Measurements from ENCODE around the gene RSRC1. TPM values are rescaled to one million over a fixed set of nuclear protein-coding genes. Genes with fewer than 3 reads are reported as not detected.

Gene RSRC1
- total and polyA plus RNA-seq, 12 donors = 12.6 to 27.6 (median 21.4) TPM

- DNase-seq (no peak), ATAC-seq (no peak)
- intact Hi-C loops (cut with DNase I) = no loop called here
- 79 to 91% methylated on average over 1 of the region's 1 CpG for WGBS, 2 donors
- no peaks in the 10 kb centered on the region for H3K36me3 ChIP-seq
- H3K27me3 ChIP-seq = peaks cover 0 to 64% (median 42%) of the 10 kb centered on the region in 7 donors
- no peaks in the 10 kb centered on the region for H3K9me3 ChIP-seq
- H3K4me1 ChIP-seq = no peaks in the 10 kb centered on the region
- H3K27ac ChIP-seq = no peak overlapping the region
- no peak overlapping the region for H3K4me3 ChIP-seq
- no peak for TF ChIP-seq CTCF (IDR thresholded peaks at IDR 0.05)
Measured at GRCh38 chr3:158079599-158079998, 30.3 kb upstream of the RSRC1 start.

DNA sequence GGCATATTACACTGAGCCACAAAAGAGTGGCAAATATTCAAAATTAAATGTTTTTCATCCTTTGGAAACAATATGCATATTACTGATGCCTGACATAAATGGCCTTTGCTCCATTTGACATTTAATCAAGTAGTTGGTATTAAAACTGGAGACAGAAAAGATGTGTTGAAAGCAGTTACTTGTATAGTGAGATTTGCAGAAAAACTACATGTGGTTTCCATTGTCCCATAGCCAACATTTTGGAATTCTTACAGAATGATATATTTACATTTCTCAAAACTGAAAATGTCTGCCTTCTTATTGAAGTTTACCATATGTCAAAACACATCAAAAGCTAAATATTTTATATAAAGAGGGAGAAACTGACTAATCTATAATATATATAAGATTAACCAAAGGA, 25.2 kb upstream of the RSRC1 start:
- no peaks in the 10 kb centered on the region for H3K4me1 ChIP-seq
- H3K27me3 ChIP-seq = peaks cover 0 to 79% (median 76%) of the 10 kb centered on the region in 7 donors
- no peak overlapping the region for H3K27ac ChIP-seq
- no peak for TF ChIP-seq CTCF (IDR thresholded peaks at IDR 0.05)
- intact Hi-C loops (cut with DNase I) = no loop called here
- no peak for ATAC-seq
- no peaks in the 10 kb centered on the region for H3K9me3 ChIP-seq
- no peak for DNase-seq
- H3K4me3 ChIP-seq = no peak overlapping the region
- no peaks in the 10 kb centered on the region for H3K36me3 ChIP-seq

GRCh38 chr3:158085358-158085757, 24.5 kb upstream of the RSRC1 start:
- no peak for ATAC-seq
- no peaks in the 10 kb centered on the region for H3K9me3 ChIP-seq
- DNase-seq = no peak
- no peak overlapping the region for H3K27ac ChIP-seq
- no peaks in the 10 kb centered on the region for H3K36me3 ChIP-seq
- no peaks in the 10 kb centered on the region for H3K4me1 ChIP-seq
- intact Hi-C loops (cut with DNase I) = no loop called here
- H3K27me3 ChIP-seq = peaks cover 0 to 86% (median 83%) of the 10 kb centered on the region in 7 donors
- no peak overlapping the region for H3K4me3 ChIP-seq
- TF ChIP-seq CTCF (IDR thresholded peaks at IDR 0.05) = no peak

DNA sequence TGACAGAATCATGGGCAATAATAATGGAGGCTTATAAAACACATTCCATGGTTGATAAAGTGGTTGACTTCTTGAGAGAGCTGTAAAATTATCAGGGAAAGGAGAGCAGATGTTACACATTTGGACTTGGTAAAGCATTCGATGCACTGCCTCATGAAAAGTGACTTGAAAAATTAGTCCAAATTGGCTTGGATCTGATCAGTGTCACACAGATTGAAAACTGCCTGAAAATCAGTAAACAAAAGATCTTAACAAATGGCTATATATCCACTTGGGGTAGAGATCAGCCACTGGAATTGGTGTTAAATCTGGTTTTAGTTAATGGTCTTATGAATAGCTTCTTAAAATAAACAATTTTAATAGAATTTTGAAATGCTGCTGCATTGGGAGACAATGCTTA, 24.0 kb upstream of the RSRC1 start:
- no peaks in the 10 kb centered on the region for H3K4me1 ChIP-seq
- ATAC-seq (no peak), DNase-seq (no peak)
- no peak overlapping the region for H3K27ac ChIP-seq
- intact Hi-C loops (cut with DNase I) = no loop called here
- 65 to 66% methylated on average over 1 of the region's 1 CpG for WGBS, 2 donors
- no peak overlapping the region for H3K4me3 ChIP-seq
- H3K36me3 ChIP-seq = no peaks in the 10 kb centered on the region
- no peaks in the 10 kb centered on the region for H3K9me3 ChIP-seq
- no peak for TF ChIP-seq CTCF (IDR thresholded peaks at IDR 0.05)
- peaks cover 0 to 91% (median 85%) of the 10 kb centered on the region in 7 donors for H3K27me3 ChIP-seq

DNA sequence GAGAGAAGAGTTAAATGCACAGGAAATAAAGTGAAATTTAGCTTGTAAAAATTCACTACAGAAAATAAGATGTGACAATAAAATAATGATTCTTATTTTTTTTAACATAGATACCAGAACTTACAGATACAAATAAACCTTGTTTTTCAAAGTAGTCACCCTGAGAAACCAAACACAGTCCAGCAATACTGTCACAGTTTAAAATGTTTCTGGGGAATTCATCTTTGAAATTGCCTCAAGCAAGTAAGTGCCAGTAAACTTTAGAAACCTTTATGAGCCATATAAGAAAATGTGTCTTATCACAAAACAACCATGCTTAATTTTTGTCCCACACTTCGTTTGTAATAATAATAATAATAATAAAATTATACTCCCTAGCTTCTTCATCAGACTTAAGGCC, 23.5 kb upstream of the RSRC1 start:
- Histone ChIP-seq H3K27me3 (peaks cover 0 to 96% (median 89%) of the 10 kb centered on the region in 7 donors), H3K27ac (no peak overlapping the region), H3K4me1 (no peaks in the 10 kb centered on the region), H3K9me3 (no peaks in the 10 kb centered on the region), H3K36me3 (no peaks in the 10 kb centered on the region), H3K4me3 (no peak overlapping the region)
- TF ChIP-seq CTCF (IDR thresholded peaks at IDR 0.05) = no peak
- DNase-seq (no peak), ATAC-seq (no peak)
- intact Hi-C loops (cut with DNase I) = no loop called here
- whole genome bisulfite sequencing, 2 donors = 22 to 23% methylated on average over 1 of the region's 1 CpG
